GM12872 (cell line): Measurements from ENCODE around the gene MYO15B.

Experiments
- TF ChIP-seq, protein P1 (sequence below): IDR thresholded peaks from 3 replicates; pipeline ENCODE4 v1.5.1; 2011; ENCODE audit warnings: low read depth, mild to moderate bottlenecking, low read length, moderate library complexity; ENCODE audit not compliant: insufficient read depth

Gene MYO15B

DNA sequence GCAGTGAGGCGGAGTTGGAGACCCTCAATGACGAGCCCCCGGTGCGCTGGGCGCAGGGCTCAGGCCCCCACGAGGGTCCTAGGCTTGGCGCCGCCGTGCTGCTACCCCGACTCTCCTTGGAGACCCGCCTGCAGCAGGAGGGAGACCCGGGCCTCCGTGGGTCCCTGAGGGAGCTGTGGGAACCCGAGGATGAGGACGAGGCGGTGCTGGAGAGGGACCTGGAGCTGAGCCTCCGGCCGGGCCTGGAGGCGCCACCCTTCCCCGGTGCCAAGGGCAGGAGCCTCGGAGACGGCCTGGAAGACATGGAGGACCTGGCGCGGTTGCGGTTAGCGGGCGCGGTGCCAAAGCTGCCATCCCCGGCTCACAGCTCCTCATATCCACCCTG is 2.3 kb downstream of the MYO15B start:
- TF ChIP-seq, protein P1, sequence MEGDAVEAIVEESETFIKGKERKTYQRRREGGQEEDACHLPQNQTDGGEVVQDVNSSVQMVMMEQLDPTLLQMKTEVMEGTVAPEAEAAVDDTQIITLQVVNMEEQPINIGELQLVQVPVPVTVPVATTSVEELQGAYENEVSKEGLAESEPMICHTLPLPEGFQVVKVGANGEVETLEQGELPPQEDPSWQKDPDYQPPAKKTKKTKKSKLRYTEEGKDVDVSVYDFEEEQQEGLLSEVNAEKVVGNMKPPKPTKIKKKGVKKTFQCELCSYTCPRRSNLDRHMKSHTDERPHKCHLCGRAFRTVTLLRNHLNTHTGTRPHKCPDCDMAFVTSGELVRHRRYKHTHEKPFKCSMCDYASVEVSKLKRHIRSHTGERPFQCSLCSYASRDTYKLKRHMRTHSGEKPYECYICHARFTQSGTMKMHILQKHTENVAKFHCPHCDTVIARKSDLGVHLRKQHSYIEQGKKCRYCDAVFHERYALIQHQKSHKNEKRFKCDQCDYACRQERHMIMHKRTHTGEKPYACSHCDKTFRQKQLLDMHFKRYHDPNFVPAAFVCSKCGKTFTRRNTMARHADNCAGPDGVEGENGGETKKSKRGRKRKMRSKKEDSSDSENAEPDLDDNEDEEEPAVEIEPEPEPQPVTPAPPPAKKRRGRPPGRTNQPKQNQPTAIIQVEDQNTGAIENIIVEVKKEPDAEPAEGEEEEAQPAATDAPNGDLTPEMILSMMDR = no peak

DNA sequence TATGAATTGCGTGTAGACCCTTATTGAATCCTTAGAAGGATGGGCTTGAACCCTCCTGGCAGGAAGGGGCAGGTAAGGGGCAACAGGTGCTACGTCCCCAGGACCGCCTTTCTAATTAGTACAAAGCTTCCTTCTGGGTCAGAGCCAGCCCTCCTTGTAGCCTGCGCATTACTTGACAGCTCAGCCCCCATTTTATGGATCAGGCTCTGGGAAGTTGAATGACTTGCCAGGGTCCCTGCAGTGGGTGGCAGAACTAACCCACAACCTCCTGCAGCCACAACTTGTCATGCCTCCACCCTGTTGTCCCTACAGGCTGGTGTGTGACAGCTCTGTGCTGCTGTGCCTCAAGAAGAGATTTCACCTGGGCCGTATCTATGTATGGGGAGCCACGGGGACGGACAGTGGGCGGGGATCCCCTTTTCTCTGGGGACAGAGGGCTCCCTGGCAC is 2.7 kb downstream of the MYO15B start:
- TF ChIP-seq, protein P1 = no peak

DNA sequence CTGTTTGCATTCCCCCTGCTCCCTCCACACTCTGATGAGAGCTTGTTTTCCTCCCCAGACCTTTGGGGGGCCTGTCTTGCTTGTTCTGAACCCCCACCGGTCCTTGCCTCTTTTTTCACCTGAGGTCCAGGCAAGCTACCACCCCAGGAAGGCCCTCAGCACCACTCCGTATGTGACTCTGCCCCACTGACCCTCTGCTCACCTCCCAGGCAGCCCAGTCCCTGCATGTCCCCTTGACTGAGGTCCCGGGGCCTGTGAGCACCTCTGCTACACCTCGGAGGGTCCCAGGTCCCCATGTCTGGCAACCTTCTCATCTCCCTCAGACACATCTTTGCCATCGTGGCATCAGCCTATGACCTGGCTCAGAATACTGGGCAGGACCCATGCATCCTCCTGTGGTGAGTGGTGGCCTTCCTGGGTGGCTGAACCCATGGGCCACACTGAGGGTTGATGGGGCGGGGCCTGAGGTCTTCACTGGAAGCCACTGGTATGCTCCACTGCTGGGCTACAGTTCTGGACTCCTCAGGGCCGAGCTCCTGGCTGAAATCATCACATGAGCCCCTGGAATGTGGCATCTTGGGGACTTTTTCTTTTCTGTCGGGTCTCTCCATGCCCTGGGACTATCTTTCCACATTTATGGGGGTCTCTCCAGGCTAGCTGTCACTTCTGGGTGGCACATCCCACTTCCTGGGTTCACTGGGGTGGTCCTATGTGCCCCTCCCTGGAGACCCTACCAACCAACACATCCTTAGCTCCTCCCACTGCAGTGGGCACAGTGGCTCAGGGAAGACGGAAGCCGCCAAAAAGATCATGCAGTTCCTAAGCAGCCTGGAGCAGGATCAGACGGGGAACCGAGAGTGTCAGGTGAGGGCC is 3.5 kb downstream of the MYO15B start:
- TF ChIP-seq, protein P1 = no peak

DNA sequence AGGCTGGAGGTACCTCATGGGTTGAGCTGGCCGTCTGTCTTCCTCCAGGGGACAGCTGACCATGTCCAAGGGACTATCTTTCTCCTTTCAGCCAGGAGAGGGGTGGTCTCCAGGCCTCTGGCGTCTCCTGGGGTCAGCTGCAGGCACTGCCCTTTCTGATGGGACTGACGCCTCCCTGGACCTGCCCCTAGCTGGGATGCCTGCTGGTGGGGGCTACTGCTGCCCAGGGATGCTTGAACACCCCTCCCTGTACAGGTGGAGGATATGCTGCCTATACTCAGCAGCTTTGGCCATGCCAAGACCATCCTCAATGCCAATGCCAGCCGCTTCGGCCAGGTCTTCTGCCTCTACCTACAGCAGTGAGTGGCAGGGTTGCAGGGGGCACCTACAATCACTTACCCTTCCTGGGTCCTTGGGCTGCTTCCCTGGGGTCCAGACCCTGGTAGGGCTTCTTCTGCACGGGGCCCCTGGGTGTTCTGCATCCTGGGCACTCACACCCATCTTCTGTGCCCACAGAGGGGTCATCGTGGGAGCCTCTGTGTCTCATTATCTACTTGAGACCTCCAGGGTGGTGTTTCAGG is 4.2 kb downstream of the MYO15B start:
- TF ChIP-seq, protein P1 = no peak

DNA sequence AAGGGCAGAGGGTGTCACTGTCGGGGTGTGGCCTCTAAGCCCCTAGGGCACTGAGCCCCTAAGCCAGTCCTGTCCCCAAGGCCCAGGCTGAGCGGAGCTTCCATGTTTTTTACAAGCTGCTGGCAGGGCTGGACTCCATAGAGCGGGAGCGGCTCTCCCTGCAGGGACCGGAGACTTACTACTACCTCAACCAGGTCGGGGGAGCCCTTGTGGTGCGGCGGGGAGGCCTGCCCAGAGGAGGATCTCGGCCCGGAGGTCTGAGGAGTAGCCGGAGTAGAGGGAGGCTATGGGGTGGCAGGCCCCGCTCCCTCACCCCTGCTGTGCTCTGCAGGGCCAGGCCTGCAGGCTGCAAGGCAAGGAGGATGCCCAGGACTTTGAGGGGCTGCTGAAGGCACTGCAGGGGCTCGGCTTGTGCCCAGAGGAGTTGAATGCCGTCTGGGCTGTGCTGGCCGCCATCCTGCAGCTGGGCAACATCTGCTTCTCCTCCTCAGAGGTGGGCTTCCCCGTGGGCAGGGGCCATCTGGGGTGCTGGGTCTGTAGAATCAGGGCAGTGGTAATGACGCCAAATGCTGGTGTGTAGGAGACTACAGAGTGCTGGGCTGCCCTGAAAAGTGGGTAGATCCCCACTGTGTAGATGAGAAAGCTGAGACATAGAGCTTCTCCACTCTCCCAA is 4.9 kb downstream of the MYO15B start:
- TF ChIP-seq, protein P1 = no peak

DNA sequence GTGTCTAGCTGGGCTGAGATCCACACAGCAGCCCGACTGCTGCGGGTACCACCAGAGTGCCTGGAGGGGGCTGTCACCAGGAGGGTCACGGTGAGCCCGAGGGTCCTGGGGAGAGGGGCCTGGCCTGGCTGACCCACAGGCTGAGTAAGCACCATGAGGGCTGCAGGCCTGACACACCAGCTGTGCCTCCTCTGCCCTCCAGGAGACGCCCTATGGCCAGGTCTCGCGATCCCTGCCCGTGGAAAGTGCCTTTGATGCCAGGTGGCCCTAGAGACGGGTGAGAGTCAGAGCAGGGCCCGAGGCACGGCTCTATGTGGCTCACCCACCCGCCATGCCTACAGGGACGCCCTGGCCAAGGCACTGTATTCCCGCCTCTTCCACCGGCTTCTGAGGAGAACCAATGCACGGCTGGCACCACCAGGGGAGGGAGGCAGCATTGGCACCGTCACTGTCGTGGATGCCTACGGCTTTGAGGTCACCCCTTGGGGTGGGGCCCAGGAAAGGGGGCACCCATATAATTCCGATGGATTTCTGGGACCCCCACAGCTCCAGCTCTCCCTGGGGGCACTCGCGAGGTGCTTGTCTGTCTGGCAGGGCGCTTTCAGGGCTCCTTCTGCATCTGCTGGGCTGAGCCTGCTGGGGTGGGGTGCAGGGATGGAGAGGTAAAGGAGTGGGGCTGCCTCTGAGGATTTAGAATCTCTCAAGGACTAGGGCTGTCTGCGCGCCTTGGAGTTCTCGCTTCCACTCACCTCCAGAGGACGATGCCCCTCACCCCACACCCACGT is 7.1 kb downstream of the MYO15B start:
- TF ChIP-seq, protein P1 = no peak
